Activated CD8-positive, alpha-beta T cell treated with anti-CD3 and anti-CD28 coated beads for 36 hours (primary cell): ENCODE data around the gene ANKRD33B. TPM values are rescaled to one million over a fixed set of nuclear protein-coding genes. Genes with fewer than 3 reads are reported as not detected.

Experiments used
- ATAC-seq: fragments of 200-7000 bp; cut with Tn5 transposase; one replicate; pipeline ENCODE4 v1.10.0; 2021; ENCODE audit warnings: mild to moderate bottlenecking, moderate library complexity
- CTCF ChIA-PET: fragments of 350-600 bp; sonication (Branson Sonifier 250); formaldehyde crosslinking; loops from one replicate; lab custom pipeline; 2021; ENCODE audit warnings: antibody characterized with exemption; lab: Charles Lee
- POLR2A ChIA-PET: fragments of 350-600 bp; sonication (Branson Sonifier 250); formaldehyde crosslinking; loops from one replicate; lab custom pipeline; 2021; ENCODE audit warnings: antibody characterized with exemption; lab: Charles Lee
- DNase-seq: peaks from one replicate; pipeline ENCODE4 v3.0.0-alpha.2; 2020
- H3K27ac Mint-ChIP-seq: one replicate; pipeline ENCODE4 v1.8.0; 2021; ENCODE audit warnings: mild to moderate bottlenecking, mixed read lengths
- H3K27me3 Mint-ChIP-seq: one replicate; pipeline ENCODE4 v1.8.0; 2021; ENCODE audit warnings: mixed read lengths
- H3K36me3 Mint-ChIP-seq: one replicate; pipeline ENCODE4 v1.8.0; 2021; ENCODE audit warnings: low read depth, mixed read lengths
- H3K4me1 Mint-ChIP-seq: one replicate; pipeline ENCODE4 v1.8.0; 2021; ENCODE audit warnings: low read depth, mixed read lengths
- H3K4me3 Mint-ChIP-seq: one replicate; pipeline ENCODE4 v1.8.0; 2021; ENCODE audit warnings: mild to moderate bottlenecking, moderate library complexity, mixed read lengths
- H3K9me3 Mint-ChIP-seq: one replicate; pipeline ENCODE4 v1.8.0; 2021; ENCODE audit warnings: mixed read lengths
- intact Hi-C: fragments of 100-400 bp; cut with micrococcal nuclease; formaldehyde crosslinking; loops from one replicate; pipeline ENCODE4 v1.10.0; 2022
- total RNA-seq, 2 experiments: library from RNA; stranded (reverse); gene quantifications; one replicate each; pipeline ENCODE4 v1.2.3, GENCODE V29; 2021
- TF ChIP-seq, protein P1 (sequence below): fragments of 200-600 bp; IDR thresholded peaks from one replicate; pipeline ENCODE4 v1.8.0; 2022; ENCODE audit warnings: antibody characterized with exemption, mild to moderate bottlenecking

ANKRD33B gene
- total RNA-seq, 2 experiments from 2014 or later: 13.6 to 13.8 TPM

DNA sequence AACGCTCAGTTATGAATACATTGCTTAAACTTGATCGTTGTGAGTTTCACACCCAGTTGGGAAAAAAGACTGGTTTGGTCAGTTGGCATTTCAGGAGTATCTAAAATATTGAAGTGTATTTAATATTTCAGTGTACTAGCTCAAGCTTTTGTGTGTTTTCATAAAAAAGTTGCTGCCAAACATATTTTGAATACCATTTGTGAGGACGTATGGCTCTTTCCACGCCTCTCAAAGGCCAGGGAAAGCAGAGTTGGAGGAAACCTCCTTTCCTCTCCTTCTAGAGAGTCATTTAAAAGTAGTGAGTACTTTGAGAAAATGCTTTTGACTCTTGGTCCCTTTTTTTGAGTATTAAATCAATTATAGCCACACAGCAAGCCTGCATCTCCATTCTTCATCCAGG lies 43.2 kb upstream of the ANKRD33B start:
- H3K27ac Mint-ChIP-seq: no peak overlapping the region
- H3K4me3 Mint-ChIP-seq: no peak overlapping the region
- no peak for ATAC-seq
- intact Hi-C loops: no loop called here
- H3K9me3 Mint-ChIP-seq: peaks cover 4% of the 10 kb centered on the region
- no peaks in the 10 kb centered on the region for H3K4me1 Mint-ChIP-seq
- TF ChIP-seq, protein P1, sequence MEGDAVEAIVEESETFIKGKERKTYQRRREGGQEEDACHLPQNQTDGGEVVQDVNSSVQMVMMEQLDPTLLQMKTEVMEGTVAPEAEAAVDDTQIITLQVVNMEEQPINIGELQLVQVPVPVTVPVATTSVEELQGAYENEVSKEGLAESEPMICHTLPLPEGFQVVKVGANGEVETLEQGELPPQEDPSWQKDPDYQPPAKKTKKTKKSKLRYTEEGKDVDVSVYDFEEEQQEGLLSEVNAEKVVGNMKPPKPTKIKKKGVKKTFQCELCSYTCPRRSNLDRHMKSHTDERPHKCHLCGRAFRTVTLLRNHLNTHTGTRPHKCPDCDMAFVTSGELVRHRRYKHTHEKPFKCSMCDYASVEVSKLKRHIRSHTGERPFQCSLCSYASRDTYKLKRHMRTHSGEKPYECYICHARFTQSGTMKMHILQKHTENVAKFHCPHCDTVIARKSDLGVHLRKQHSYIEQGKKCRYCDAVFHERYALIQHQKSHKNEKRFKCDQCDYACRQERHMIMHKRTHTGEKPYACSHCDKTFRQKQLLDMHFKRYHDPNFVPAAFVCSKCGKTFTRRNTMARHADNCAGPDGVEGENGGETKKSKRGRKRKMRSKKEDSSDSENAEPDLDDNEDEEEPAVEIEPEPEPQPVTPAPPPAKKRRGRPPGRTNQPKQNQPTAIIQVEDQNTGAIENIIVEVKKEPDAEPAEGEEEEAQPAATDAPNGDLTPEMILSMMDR: no peak
- no peaks in the 10 kb centered on the region for H3K36me3 Mint-ChIP-seq
- ChIA-PET POLR2A (no interaction called here), CTCF (no interaction called here)
- DNase-seq: no peak
- no peaks in the 10 kb centered on the region for H3K27me3 Mint-ChIP-seq

DNA sequence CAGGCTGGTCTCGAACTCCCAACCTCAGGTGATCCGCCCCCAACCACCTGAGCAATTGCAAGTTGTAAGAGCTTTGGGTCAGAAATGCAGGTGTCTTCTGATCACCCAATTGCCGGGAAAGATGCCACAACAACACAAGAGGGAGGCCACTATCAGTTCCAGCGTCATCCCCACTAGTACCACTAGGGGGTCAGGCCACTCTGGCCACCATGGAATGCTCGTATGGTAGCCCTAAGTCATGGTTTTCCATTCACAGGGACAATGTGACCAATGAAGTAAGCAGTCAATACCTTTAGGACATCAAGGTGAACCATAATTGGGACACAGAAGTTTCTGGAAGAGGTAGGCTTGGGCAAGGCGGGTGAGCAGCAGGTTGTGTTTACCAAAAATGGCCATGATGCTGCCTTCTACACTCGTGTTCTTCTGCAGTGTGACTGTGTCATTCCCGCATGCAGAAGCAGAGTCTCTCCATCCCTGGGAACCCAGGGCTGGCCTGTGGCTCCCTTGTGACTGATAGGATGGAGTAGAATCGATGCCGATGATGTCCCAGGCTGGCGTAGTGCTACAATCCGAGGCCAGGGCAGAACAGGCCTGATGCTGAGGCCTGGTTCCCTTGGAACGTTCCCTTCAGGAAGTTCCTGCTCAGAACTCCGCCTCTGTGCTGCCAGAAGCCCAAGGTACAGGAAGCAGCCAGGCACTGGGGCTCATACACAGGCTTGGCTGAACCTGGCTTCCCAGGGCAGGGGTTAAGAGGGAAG lies 42.2 kb upstream of the ANKRD33B start:
- ChIA-PET CTCF (no interaction called here), POLR2A (no interaction called here)
- TF ChIP-seq, protein P1: peak; percentile 38
- intact Hi-C loops: no loop called here
- Mint-ChIP-seq H3K4me3 (no peak overlapping the region), H3K27ac (no peak overlapping the region), H3K4me1 (no peaks in the 10 kb centered on the region), H3K27me3 (peaks cover 1% of the 10 kb centered on the region), H3K36me3 (no peaks in the 10 kb centered on the region), H3K9me3 (peaks cover 4% of the 10 kb centered on the region)
- DNase-seq (no peak), ATAC-seq (no peak)

DNA sequence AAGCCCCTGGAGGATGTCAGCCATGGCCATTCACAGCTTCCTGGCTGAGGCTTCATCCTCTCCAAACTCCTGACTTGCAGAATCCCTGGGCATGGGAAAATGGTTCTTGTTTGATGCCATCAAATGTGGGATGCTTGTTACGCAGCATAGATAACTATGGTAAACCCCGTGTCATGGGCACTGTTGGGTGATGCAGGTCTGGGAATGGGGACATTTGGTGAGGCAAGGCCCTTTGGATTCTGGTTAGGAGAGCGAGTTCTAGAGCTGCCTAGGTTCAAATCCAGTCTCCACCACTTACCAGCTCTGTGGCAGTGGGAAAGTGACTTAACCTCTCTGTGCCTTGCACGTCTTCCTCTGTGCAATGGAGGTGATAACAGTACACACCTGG lies 41.7 kb upstream of the ANKRD33B start:
- Mint-ChIP-seq H3K27me3 (peaks cover 1% of the 10 kb centered on the region), H3K4me1 (no peaks in the 10 kb centered on the region), H3K27ac (no peak overlapping the region), H3K4me3 (no peak overlapping the region), H3K9me3 (peaks cover 4% of the 10 kb centered on the region), H3K36me3 (no peaks in the 10 kb centered on the region)
- CTCF ChIA-PET: no interaction called here
- intact Hi-C loops: no loop called here
- TF ChIP-seq, protein P1: no peak
- POLR2A ChIA-PET: no interaction called here
- ATAC-seq: no peak
- no peak for DNase-seq

DNA sequence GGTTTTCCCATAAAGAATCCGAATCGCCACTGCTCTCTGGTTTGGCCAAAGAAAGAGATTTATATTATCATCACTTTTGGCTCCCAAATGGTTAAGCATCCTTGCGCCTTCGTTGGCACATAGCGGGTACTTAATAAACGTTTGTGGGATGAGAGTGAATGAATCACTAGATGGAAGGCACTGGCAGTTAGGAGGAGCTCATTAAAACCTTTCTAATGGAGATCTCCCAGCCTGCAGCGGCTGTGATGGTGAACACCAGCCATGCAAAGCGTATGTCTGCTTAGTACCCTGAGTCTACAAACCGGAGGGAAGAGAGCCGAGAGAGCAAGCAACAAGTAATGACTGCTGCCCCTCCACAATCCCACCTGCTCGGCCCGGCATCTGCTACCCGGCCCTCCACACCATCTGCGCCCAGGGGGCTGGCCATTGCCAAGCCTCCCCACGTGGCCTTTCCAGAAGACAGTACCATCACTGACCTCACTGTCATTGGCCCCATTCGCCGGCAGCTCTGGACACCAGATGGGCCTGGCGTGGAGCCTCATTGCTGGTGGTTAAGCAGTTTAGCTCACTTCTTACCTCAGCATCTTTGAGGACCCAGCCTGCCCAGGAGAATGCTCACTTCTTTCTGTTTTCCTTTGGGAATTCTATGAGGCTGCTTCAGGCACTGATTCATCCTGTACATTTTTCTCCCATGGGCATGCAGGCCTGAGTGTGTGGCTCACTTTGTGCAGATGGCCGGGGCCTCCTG lies 39.3 kb upstream of the ANKRD33B start:
- CTCF ChIA-PET: no interaction called here
- DNase-seq (no peak), ATAC-seq (no peak)
- Mint-ChIP-seq H3K9me3 (peaks cover 4% of the 10 kb centered on the region), H3K27ac (no peak overlapping the region), H3K27me3 (peaks cover 1% of the 10 kb centered on the region), H3K36me3 (no peaks in the 10 kb centered on the region), H3K4me1 (no peaks in the 10 kb centered on the region), H3K4me3 (no peak overlapping the region)
- POLR2A ChIA-PET: interaction anchor here (0.6 kb wide), 1 partner anchor 150 kb away, joined by 3 read pairs; no protein-coding TSS in a partner anchor
- TF ChIP-seq, protein P1: no peak
- intact Hi-C loops: no loop called here

DNA sequence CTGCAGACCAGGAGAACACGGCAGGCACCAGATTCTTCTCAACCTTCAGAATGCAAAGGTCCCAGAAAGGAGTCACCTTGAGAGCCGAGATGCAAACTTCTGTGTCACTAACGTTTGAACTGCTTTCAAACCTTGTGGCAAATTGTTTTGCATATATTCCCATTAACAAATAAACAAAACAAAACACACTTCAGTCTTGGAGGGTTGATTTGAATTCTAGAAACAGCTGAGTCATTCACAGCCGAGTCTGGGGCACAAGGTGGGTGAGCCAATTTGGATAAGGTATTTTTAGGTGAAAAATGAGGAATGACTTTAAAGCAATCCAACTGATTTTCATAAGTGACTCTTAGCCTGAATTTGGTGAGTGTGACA lies 38.8 kb upstream of the ANKRD33B start:
- intact Hi-C loops: no loop called here
- Mint-ChIP-seq H3K27ac (no peak overlapping the region), H3K4me3 (no peak overlapping the region), H3K27me3 (peaks cover 3% of the 10 kb centered on the region), H3K36me3 (no peaks in the 10 kb centered on the region), H3K9me3 (peaks cover 4% of the 10 kb centered on the region), H3K4me1 (no peaks in the 10 kb centered on the region)
- TF ChIP-seq, protein P1: no peak
- DNase-seq: no peak
- ChIA-PET POLR2A (no interaction called here), CTCF (no interaction called here)
- no peak for ATAC-seq
